Nucleus accumbens (tissue), 56 donors: ENCODE measurements around the gene PNPLA1.

Source experiments
- DNase-seq, 56 donors: peaks; one replicate each; lab custom pipeline; 2025; lab: John Stamatoyannopoulos, UW

PNPLA1 gene

GRCh38 chr6:36312854-36313648 is 43.2 kb downstream of the PNPLA1 start:
- peak in 1 of 56 donors; percentile 28 for DNase-seq

DNA sequence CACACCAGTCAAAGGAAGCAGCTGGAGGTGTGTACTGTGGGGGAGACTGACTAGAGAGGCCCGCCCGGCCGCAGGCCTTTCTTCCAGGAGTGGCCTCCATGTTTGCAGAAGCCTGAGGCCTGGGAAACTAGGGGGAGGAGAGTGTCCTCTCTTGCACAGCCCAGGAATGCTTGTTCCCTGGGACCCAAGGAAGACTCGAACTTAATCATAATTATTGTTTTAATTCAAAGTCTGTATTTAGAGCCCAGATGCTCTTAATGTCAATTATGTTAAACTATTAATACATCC is 43.7 kb downstream of the PNPLA1 start:
- DNase-seq: no peak

DNA sequence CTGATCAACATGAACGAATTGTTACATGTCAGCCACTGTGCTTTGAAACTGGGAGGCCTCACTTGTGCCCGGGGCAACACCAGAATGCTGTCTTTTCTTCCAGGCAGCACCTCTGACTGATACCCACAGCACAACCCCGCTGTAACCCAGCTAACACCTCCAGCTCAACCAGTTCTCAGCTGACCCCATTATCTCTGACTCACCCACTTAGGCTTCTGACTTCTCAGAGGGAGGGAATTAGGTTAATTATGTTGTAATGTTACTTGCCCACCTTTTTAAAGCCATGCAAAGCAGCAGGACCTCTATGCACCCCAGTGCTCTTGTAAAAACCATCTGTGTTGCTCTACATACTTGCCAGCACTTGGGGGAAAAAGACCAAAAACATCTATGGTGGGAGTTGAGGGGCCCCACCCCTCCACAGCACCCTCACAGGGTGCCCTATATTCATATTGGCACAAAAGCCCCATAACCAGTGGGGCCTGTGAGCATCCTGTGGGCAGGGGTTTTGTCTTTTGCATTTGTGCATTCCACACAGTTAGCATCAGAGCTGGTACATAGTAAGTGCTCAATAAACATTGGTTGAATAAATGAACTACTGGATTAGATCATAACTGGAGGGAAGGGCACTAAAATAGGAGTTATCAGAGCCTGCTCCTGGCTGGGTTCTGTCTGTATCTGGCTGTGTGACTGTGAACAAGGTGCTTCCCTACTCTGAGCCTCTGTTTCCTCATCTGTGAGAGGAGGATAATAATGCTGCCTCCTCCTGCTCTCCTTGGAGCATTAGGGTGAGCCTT is 44.6 kb downstream of the PNPLA1 start:
- DNase-seq: no peak

- DNase-seq: no peak
Measured at GRCh38 chr6:36315921-36316320, 46.1 kb downstream of the PNPLA1 start.

- no peak for DNase-seq
Measured at GRCh38 chr6:36317623-36318022, 47.8 kb downstream of the PNPLA1 start.

DNA sequence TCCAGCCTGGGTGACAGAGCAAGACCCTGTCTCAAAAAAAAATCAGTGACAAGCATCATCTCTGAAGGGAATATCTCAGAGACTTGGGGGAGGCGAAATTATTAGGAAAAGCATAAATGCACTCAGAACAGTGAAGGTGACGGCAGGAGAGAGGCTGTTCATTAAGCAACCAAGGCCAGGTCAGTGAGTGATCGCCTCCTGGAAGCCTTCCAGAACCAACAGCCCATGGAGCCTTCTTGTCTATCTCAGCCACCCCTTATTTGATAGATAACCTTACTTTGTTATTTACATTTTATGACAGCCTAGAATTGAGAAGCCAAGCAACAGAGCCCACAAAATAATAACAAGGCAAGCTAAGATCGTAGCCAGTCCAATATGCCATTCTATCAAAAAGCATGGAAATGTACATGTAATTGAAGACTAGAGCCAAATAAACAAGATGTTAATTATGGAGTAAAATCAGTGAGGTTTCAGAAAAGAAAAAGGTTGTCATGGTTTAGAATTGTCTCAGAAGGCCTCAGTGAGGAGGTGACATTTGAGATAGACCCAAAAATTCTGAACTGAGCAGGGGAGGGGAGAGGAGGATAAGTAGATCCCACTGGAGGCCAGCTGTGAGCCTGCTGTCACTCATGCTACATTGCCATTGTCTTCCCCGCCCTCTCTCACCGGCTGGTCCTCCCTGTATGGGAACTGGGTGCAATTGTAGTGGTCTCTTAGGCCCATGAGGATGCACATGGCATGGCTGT is 49.0 kb downstream of the PNPLA1 start:
- no peak for DNase-seq

DNA sequence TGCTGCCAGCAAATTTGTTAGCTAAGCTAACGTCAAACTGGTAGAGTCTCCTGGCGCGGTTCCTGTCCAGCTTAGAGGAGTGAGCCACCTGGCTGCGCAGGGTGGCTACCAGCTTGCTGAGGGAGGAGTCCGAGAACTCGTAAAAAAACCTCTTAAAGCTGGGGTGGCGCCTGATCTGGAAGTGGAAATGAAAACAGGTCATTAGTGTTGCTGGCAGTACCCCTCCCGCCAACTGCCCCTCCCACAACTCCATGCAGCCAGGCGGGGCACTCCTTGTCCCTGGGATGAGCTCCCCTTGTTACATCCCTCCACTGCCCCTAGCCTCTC is 49.5 kb downstream of the PNPLA1 start:
- no peak for DNase-seq

DNA sequence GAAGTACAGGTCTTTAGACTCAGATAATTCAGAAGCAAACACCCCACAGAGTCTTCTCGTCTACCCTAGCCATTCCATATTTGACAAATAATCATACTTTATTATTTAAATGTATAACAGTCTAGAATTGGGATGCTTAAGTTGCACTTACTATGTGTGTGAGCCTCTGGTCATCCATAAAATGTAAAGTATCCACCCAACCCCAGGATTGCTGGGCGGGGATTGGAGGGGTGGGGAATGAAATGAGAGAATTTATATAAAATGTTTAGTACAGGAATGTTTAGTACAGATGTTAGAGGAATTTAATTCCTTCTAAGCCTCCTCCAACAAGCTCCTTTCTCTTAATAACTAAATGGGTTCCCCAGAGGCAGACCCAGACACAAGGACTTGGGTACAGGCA is 50.0 kb downstream of the PNPLA1 start:
- no peak for DNase-seq

GRCh38 chr6:36320475-36320874 is 50.6 kb downstream of the PNPLA1 start:
- no peak for DNase-seq

GRCh38 chr6:36322591-36322990 is 52.7 kb downstream of the PNPLA1 start:
- DNase-seq: no peak

DNA sequence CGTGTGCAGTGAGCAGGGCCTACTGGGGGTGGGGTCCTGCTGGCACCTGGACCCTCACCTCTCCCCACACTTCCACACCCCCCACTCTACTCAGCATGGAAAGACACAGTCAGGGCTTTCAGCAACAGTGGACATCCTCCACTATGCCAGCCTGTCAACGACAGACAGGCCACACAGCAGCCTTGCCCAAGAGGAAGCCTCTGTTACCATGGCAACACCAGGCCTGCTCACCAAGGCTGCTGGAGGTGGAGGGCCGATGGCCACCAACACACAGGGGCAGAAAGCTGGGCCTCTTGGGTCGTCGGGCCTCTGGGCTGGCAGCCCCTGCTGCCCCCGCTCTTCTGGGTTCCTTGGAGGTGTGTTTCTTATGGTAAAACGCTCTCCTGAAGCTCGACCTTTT is 53.2 kb downstream of the PNPLA1 start:
- DNase-seq: peak in 1 of 56 donors; percentile 2

GRCh38 chr6:36324191-36324590 is 54.3 kb downstream of the PNPLA1 start:
- DNase-seq: no peak

GRCh38 chr6:36324715-36325114 is 54.9 kb downstream of the PNPLA1 start:
- no peak for DNase-seq

DNA sequence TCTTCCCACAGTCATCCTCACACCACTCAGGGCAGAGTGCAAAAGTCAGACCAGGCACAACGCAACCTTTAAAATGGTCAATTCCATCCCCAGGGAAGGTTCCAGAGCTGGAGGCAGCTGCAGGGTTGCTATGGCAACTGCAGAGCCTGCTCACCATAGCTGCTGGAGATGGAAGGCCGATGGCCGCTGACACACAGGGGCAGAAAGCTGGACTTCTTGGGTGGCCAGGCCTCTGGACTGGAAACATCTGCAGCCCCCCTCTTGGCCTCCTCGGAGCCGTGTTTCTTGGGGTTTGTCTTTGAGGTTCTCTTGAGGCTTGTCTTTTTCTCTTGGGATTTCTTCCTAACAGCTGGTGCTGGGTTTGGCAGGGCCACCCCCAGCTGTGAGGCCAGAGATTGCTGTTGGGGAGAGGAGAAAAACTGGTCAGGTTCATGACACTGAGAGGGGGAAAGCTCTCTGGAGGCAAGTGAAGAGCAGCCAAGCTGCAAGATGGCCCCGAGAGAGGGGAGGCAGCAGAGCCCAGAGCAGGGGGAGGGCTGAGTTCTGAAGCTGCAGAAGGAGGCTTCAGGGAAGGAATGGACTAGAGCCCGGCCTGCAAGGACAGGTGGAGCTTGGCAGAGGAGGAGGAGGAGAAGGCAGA is 56.6 kb downstream of the PNPLA1 start:
- DNase-seq: peak in 18 of 56 donors; percentile 1 to 51 (median 16)

GRCh38 chr6:36327226-36327918 is 57.5 kb downstream of the PNPLA1 start:
- peak in 1 of 56 donors; percentile 5 for DNase-seq

DNA sequence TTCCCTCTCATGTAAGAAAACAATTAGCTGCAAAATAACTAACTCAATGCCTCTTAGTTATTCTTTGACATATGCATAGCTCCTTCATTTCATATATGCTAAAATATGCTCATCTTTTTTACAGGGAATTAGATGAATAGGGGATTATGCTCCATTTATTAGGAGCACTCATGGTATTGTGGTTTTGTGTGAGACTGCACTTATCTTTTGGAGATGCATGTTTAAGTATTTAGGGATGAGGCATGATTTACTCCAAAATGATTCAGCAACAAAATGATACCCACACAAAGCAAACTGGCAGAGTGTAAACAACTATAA is 58.0 kb downstream of the PNPLA1 start:
- no peak for DNase-seq

- DNase-seq: no peak
Measured at GRCh38 chr6:36328600-36328999, 58.7 kb downstream of the PNPLA1 start.

DNA sequence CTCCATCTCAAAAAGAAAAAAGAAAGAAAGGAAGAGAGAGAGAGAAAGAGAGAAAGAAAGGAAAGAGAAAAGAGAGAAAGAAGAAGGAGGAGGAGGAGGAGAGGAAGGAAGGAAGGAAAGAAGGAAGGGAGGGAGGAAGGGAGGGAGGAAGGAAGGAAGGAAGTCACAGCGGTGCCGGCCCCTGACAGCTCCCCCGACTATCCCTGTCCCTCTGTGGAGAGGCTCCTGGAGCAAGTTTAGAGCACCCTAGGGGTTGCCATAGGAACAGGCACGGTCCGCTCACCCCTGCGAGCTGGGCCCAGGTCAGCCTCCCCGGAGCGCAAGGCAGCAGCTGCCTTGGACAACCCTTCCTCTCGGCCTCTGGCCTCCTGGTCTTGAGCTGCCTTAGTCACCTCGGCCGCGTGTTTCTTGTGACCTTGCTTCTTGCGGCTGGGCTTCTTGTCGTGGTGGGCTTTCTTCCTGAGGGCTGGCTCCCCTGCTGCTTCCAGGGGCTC is 60.0 kb downstream of the PNPLA1 start:
- no peak for DNase-seq

DNA sequence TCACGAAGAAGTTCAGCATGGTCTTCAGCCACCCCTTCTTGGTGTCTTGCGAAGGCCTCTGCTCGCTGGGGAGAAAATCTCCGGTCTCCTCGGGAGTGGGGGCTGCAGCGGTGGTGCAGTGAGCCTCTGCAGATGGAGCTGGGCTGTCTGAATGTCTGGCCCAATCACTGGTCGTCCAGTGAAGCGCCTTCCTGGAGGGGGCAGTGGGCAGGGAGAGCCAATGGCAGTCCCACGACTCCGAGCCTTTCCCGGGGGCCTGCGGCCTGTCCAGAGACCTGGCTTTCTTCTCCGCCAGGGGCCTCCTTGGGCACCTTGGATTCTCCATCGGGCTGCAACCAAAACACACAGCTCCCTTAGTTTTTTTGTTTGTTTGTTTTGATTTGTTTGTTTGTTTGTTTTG is 60.5 kb downstream of the PNPLA1 start:
- DNase-seq: no peak

DNA sequence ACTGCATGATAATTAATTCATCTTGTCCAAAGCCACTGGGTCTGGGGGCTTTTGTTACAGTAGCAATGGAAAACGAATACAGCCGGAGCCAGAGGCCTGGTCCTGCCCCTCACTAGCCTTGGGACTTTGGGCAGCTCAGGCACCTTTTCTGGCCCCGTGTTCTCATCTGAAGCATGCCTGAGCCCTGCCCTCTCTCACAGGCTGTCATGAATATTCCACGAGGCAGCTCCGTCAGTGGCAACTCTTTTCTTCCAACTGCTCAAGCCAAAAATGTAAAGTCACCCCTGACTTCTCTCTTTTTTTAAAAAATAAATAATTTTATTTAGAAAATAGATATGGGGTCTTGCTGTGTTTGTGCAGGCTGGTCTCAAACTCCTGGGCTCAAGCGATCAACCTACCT is 61.5 kb downstream of the PNPLA1 start:
- DNase-seq: no peak
